GM10266 (cell line): ENCODE data around the gene GJC1.
A peak's percentile ranks its signal among the peaks of the same experiment; 100 is the strongest.
"Not testable (repeated sequence)": the region's sequence is repeated elsewhere in the genome, so short reads cannot be mapped to it uniquely, and the experiment has no call there.

Experiments
- DNase-seq: peaks from one replicate; pipeline ENCODE4 v3.0.0; 2012; ENCODE audit errors: extremely low spot score
- CTCF ChIP-seq: IDR thresholded peaks from 2 replicates; pipeline ENCODE4 v1.5.1; 2012; ENCODE audit warnings: mild to moderate bottlenecking, low read depth; ENCODE audit not compliant: control insufficient read depth, insufficient read depth; ENCODE audit errors: missing control alignments

Gene GJC1

GRCh38 chr17:44831371-44831770 lies 1.3 kb upstream of the GJC1 start:
- TF ChIP-seq CTCF, result no peak
- DNase-seq, result no peak

- DNase-seq, result peak; percentile 43
- no peak for TF ChIP-seq CTCF
Observed at GRCh38 chr17:44830359-44831288, 537 bp upstream of the GJC1 start.

- no peak for DNase-seq
- no peak for TF ChIP-seq CTCF
Observed at GRCh38 chr17:44828919-44829522, 1.1 kb downstream of the GJC1 start.

- TF ChIP-seq CTCF, result no peak
- DNase-seq, result no peak
Observed at GRCh38 chr17:44827863-44828262, 2.2 kb downstream of the GJC1 start.

GRCh38 chr17:44826123-44826790 lies 3.8 kb downstream of the GJC1 start:
- no peak for TF ChIP-seq CTCF

GRCh38 chr17:44825236-44825635 lies 4.9 kb downstream of the GJC1 start:
- DNase-seq, result not testable (repeated sequence)

More at GRCh38 chr17:44826123-44826790, 3.8 kb downstream of the GJC1 start:
- DNase-seq, result no peak

- no peak for DNase-seq
- TF ChIP-seq CTCF, result no peak
Observed at GRCh38 chr17:44820631-44821212, 9.4 kb downstream of the GJC1 start.

- not testable (repeated sequence) for DNase-seq
Observed at GRCh38 chr17:44818508-44818907, 11.6 kb downstream of the GJC1 start.
